ENCODE data around the gene AGPAT3. TPM values are rescaled to one million over a fixed set of nuclear protein-coding genes. Genes with fewer than 3 reads are reported as not detected.

AGPAT3 gene
- polyA plus RNA-seq, 2 of the 4 experiments (the other 2 are of a cell fraction) = 18.2 to 20.3 TPM

DNA sequence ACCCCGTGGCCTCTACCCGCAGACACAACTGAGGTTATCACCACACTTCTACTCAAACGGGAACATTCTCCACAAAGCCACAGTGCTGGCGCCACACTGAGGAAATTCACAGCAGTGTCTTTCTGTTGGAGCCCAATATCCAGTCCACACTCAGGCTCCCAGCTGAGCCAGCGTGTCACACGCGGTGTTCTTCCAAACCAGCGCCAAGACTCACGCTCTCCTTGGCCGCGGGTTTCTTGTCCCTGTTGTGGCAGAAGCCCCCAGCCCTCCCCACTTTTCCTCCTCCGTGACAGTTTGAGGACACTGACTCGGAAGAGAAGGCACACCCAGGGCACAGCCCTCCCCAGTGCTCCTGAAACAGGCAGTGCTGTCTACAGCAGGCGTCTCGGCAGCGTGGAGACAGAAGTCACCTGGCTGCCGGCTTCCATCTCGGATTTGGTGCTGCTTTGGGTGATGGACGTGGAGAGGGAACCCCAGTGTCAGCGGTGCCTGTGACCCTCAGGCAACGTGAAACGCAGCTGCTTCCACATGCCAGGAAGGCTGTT lies 35.4 kb upstream of the AGPAT3 start:
- Histone ChIP-seq H3K9me3 (no peaks in the 10 kb centered on the region), H3K4me2 (no peak overlapping the region), H3K27ac (no peak overlapping the region), H3K4me1 (peaks cover under 1% of the 10 kb centered on the region; the same call in 1 of the 3 replicates), H3K4me3 (no peak overlapping the region)
- FAIRE-seq (no peak), DNase-seq (ENCODE audit: low read depth in 1 of 2, low spot score in 1 of 2) (peak in 1 of 2 experiments; percentile 21), ATAC-seq (peak; percentile 49 to 61; a peak in 5 of 6 replicates)
- TF ChIP-seq NR3C1 (IDR thresholded peaks at IDR 0.05) (no peak), RAD21 (conservative IDR thresholded peaks at IDR 0.05 in 1 of 2, IDR thresholded peaks at IDR 0.05 in 1 of 2) (peak in 1 of 2 experiments; percentile 30; a peak in 1 of 5 replicates)
- ChIA-PET CTCF (interaction anchor here (1.2 to 1.7 kb wide), 2 partner anchors 19 to 109 kb away, joined by 5 to 6 read pairs; no protein-coding TSS in a partner anchor), POLR2A (no interaction called here)
- 35% methylated on average over 21 of the region's 22 CpGs for WGBS (ENCODE audit: missing lambda C conversion rate)

DNA sequence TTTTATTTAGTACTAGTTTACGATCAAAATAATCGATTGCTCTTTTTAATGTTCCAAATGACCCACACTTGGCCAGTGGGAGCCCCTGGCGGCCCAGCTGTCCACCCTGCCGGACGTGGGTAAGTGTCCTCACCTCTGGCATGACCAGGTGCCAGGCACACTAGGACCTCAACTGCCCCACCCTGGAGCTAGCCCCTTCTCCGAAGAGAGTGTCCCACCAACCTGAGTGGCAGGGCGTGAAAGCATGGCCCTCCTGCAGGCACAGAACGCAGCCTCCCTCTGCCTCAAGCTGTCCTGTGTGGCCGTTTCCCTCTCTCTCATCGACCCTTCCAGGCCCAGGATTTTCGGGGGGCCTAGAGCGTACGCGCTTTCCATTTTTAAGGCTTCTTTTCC lies 32.9 kb upstream of the AGPAT3 start:
- 80% methylated on average over 13 of the region's 14 CpGs for WGBS (ENCODE audit: missing lambda C conversion rate)
- POLR2A ChIA-PET = no interaction called here
- Histone ChIP-seq H3K4me1 (no peaks in the 10 kb centered on the region), H3K27ac (no peak overlapping the region), H3K4me3 (no peak overlapping the region), H3K9me3 (no peaks in the 10 kb centered on the region), H3K4me2 (no peak overlapping the region)
- TF ChIP-seq NR3C1 (IDR thresholded peaks at IDR 0.05) = no peak
- TF ChIP-seq CBX8 (IDR thresholded peaks at IDR 0.05) = no peak
- no peak for TF ChIP-seq FOXS1 (CRISPR knock-in tag; IDR thresholded peaks at IDR 0.05)
- no peak for TF ChIP-seq MYC (IDR thresholded peaks at IDR 0.05; ENCODE audit: borderline replicate concordance, low read length)
- TF ChIP-seq CBX2 (IDR thresholded peaks at IDR 0.05; ENCODE audit: borderline replicate concordance, low read depth) = no peak
- TF ChIP-seq, protein P1, sequence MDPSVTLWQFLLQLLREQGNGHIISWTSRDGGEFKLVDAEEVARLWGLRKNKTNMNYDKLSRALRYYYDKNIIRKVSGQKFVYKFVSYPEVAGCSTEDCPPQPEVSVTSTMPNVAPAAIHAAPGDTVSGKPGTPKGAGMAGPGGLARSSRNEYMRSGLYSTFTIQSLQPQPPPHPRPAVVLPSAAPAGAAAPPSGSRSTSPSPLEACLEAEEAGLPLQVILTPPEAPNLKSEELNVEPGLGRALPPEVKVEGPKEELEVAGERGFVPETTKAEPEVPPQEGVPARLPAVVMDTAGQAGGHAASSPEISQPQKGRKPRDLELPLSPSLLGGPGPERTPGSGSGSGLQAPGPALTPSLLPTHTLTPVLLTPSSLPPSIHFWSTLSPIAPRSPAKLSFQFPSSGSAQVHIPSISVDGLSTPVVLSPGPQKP (IDR thresholded peaks at IDR 0.05; ENCODE audit: low read depth, low read length) = no peak
- TF ChIP-seq, protein P2, sequence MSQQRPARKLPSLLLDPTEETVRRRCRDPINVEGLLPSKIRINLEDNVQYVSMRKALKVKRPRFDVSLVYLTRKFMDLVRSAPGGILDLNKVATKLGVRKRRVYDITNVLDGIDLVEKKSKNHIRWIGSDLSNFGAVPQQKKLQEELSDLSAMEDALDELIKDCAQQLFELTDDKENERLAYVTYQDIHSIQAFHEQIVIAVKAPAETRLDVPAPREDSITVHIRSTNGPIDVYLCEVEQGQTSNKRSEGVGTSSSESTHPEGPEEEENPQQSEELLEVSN (IDR thresholded peaks at IDR 0.05; ENCODE audit: borderline replicate concordance, low read depth) = no peak
- no peak for ATAC-seq
- no peak for DNase-seq (ENCODE audit: low read depth in 1 of 2, low spot score in 1 of 2)
- CTCF ChIA-PET = interaction anchor here (1.2 kb wide), 1 partner anchor 8 kb away, joined by 3 read pairs; no protein-coding TSS in a partner anchor
- no peak for FAIRE-seq

DNA sequence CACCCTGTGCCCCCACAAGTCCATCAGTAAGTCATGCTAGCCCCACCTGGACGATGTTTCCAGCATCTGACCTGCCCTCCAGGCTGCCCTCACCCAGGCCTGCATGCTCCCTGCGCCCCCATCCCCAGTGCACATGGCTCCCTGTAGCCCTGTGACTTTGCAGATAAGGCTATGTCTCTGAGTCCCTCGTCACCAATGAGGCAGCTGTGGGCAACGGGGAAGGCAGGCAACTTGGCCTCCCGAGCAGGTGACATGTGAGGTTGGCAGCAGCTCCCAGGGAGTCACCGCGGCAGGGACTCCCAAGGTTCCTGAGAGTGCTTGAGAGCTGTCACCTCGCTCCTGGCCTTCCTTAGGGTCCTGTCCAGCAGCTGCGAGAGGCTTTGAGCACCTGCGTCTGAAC lies 32.4 kb upstream of the AGPAT3 start:
- Histone ChIP-seq H3K4me2 (no peak overlapping the region), H3K27ac (no peak overlapping the region), H3K4me1 (no peaks in the 10 kb centered on the region), H3K9me3 (no peaks in the 10 kb centered on the region), H3K4me3 (no peak overlapping the region)
- POLR2A ChIA-PET = no interaction called here
- DNase-seq (ENCODE audit: low read depth in 1 of 2, low spot score in 1 of 2) (no peak), FAIRE-seq (no peak), ATAC-seq (no peak)
- TF ChIP-seq TP53 (CRISPR knock-in tag; IDR thresholded peaks at IDR 0.05) = no peak
- TF ChIP-seq, protein P1 (IDR thresholded peaks at IDR 0.05; ENCODE audit: low read depth, low read length) = no peak
- no peak for TF ChIP-seq ZC3H11A (IDR thresholded peaks at IDR 0.05)
- TF ChIP-seq RNF2 (IDR thresholded peaks at IDR 0.05; ENCODE audit: borderline replicate concordance, low read depth) = no peak
- no peak for TF ChIP-seq MAZ (IDR thresholded peaks at IDR 0.05; ENCODE audit: borderline replicate concordance, low read depth, low read length)
- no peak for TF ChIP-seq NFE2L2 (conservative IDR thresholded peaks at IDR 0.05; ENCODE audit: low read length)
- TF ChIP-seq NR3C1 (IDR thresholded peaks at IDR 0.05) = no peak
- no peak for TF ChIP-seq MYC (IDR thresholded peaks at IDR 0.05; ENCODE audit: borderline replicate concordance, low read length)
- TF ChIP-seq CHD2 (IDR thresholded peaks at IDR 0.05; ENCODE audit: low read length, partially characterized antibody) = no peak
- TF ChIP-seq BHLHE40 (IDR thresholded peaks at IDR 0.05; ENCODE audit: low read depth, low read length) = no peak
- TF ChIP-seq FOXS1 (CRISPR knock-in tag; IDR thresholded peaks at IDR 0.05) = no peak
- no peak for TF ChIP-seq GATA3 (IDR thresholded peaks at IDR 0.05; ENCODE audit: borderline replicate concordance)
- TF ChIP-seq ZSCAN20 (CRISPR knock-in tag; IDR thresholded peaks at IDR 0.05) = no peak
- 67% methylated on average over 4 of the region's 10 CpGs for WGBS (ENCODE audit: missing lambda C conversion rate)
- CTCF ChIA-PET = interaction anchor here (1.2 kb wide), 1 partner anchor 9 kb away, joined by 3 read pairs; no protein-coding TSS in a partner anchor
